MCF 10A (cell line): ENCODE data around the gene SLC8A2. TPM values are rescaled to one million over a fixed set of nuclear protein-coding genes. Genes with fewer than 3 reads are reported as not detected.

Experiments
- BruUV-seq: library from RNA; stranded (reverse); fragments of 400-500 nt; replicated peaks from 2 replicates; lab custom pipeline; 2021; lab: Mats Ljungman, UMichigan
- CTCF ChIA-PET: fragments of 300-600 bp; sonication (Branson Sonifier 250); formaldehyde crosslinking; extraction: SDS; loops from one replicate; lab custom pipeline; 2021; ENCODE audit warnings: antibody characterized with exemption, inconsistent platforms; lab: Yijun Ruan, JAX
- POLR2A ChIA-PET: fragments of 300-600, 350-650 bp; sonication (Branson Sonifier 250); formaldehyde crosslinking; extraction: SDS; loops from one replicate; lab custom pipeline; 2020; ENCODE audit warnings: antibody characterized with exemption, inconsistent platforms; lab: Yijun Ruan, JAX
- DNase-seq: peaks from one replicate; pipeline ENCODE4 v3.0.0-alpha.2; 2018; ENCODE audit not compliant: unreplicated experiment
- H3K27ac Mint-ChIP-seq: one replicate; pipeline ENCODE4 v1.8.0; 2022; ENCODE audit warnings: mild to moderate bottlenecking, low read depth, mixed read lengths; ENCODE audit not compliant: unreplicated experiment
- H3K27me3 Mint-ChIP-seq: one replicate; pipeline ENCODE4 v1.8.0; 2022; ENCODE audit warnings: mixed read lengths; ENCODE audit not compliant: insufficient read depth, unreplicated experiment
- H3K36me3 Mint-ChIP-seq: one replicate; pipeline ENCODE4 v1.8.0; 2022; ENCODE audit warnings: mild to moderate bottlenecking, moderate library complexity, mixed read lengths; ENCODE audit not compliant: insufficient read depth, unreplicated experiment
- H3K4me1 Mint-ChIP-seq: one replicate; pipeline ENCODE4 v1.8.0; 2022; ENCODE audit warnings: mixed read lengths; ENCODE audit not compliant: insufficient read depth, unreplicated experiment
- H3K4me3 Mint-ChIP-seq: one replicate; pipeline ENCODE4 v1.8.0; 2022; ENCODE audit warnings: mild to moderate bottlenecking, moderate library complexity, mixed read lengths; ENCODE audit not compliant: unreplicated experiment
- H3K9me3 Mint-ChIP-seq: one replicate; pipeline ENCODE4 v1.8.0; 2022; ENCODE audit warnings: mixed read lengths; ENCODE audit not compliant: unreplicated experiment
- intact Hi-C: fragments of 100-400 bp; cut with micrococcal nuclease; formaldehyde crosslinking; loops from 2 replicates; pipeline ENCODE4 v1.14.1; 2022
- total RNA-seq: library from RNA; stranded (reverse); gene quantifications from 2 replicates; pipeline ENCODE4 v1.2.3, GENCODE V29; 2022
- TF ChIP-seq, protein P1 (sequence below): fragments of 200-600 bp; IDR thresholded peaks from one replicate; pipeline ENCODE4 v1.8.0; 2022; ENCODE audit warnings: antibody characterized with exemption, mild to moderate bottlenecking; ENCODE audit not compliant: unreplicated experiment

The SLC8A2 gene
- total RNA-seq, 1 experiment from 2014 or later: not detected

DNA sequence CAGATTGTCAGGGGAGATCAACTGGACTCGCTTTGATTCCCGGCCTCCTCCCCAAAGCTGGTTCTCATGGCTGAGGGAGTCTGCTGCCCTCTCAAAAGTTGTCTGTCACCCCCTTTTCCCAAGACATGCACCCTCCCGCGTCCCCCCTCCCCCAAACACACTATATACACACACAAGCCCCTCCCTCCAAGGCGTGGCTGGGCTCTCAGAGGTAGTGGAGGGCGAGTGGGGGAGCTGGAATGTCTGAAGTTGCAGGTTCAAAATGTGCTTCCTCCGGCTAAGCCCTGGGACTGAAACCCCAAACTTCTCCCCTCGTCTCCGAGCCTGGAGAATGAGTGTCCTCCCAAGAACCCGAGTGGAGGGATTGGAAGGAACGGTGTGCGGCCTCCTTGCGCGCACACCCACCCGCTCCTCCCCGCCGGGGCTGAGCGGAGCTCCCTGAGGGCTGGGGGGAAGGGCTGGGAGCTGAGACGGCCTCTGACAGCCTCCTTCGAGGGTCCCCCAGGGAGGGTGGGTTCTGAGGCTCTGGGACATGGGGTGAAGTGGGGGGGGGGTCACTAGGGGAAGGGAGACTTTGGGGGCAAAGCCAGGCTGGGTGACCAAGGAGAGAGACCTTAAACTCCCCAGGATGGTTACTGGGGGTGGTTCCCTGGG is 42.4 kb downstream of the SLC8A2 start:
- DNase-seq: no peak
- no TSS peak for BruUV-seq
- no peak overlapping the region for H3K4me3 Mint-ChIP-seq
- H3K36me3 Mint-ChIP-seq: no peaks in the 10 kb centered on the region
- POLR2A ChIA-PET: interaction anchor here (1.0 to 1.1 kb wide), 2 partner anchors 87 to 314 kb away, joined by 3 to 5 read pairs; no protein-coding TSS in a partner anchor
- CTCF ChIA-PET: interaction anchor here (1.0 to 2.0 kb wide), 7 partner anchors 7 to 283 kb away, joined by 3 to 17 read pairs (median 5); no protein-coding TSS in a partner anchor
- intact Hi-C loops: no loop called here
- no peaks in the 10 kb centered on the region for H3K27me3 Mint-ChIP-seq
- TF ChIP-seq, protein P1, sequence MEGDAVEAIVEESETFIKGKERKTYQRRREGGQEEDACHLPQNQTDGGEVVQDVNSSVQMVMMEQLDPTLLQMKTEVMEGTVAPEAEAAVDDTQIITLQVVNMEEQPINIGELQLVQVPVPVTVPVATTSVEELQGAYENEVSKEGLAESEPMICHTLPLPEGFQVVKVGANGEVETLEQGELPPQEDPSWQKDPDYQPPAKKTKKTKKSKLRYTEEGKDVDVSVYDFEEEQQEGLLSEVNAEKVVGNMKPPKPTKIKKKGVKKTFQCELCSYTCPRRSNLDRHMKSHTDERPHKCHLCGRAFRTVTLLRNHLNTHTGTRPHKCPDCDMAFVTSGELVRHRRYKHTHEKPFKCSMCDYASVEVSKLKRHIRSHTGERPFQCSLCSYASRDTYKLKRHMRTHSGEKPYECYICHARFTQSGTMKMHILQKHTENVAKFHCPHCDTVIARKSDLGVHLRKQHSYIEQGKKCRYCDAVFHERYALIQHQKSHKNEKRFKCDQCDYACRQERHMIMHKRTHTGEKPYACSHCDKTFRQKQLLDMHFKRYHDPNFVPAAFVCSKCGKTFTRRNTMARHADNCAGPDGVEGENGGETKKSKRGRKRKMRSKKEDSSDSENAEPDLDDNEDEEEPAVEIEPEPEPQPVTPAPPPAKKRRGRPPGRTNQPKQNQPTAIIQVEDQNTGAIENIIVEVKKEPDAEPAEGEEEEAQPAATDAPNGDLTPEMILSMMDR: no peak
- no peaks in the 10 kb centered on the region for H3K9me3 Mint-ChIP-seq
- no peaks in the 10 kb centered on the region for H3K4me1 Mint-ChIP-seq
- H3K27ac Mint-ChIP-seq: no peak overlapping the region

DNA sequence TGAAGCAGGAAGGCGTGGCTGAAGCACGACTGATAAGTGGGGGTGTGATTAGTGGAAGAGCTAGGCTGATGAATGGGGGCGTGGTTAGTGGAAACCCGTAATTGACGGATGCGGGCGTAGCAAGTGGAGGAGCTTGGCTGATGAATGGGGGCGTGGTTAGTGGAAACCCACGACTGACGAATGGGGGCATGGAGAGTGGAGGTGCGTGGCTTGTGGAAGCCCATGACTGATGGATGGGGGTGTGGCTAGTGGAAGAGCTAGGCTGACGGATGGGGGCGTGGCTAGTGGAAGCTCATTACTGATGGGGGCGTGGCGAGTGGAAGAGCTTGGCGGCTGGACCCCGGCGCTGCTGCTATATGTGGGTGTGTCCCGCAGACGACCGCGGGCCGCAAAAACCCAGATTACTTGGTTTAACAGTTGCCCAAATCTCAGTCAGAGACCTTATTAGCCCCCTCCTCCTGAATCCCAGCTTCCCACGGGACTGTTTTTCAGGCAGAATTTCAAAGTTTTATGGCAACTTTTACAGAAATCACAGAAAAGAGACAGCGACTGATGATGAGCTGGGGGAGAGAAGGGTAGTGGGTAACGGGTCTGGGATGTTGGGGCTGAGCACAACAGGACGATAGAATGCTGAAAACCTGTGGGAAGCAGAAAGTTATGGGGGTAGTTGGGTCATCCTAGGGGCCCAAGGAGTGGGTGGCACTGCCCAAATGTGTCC is 43.4 kb downstream of the SLC8A2 start:
- Mint-ChIP-seq H3K36me3 (no peaks in the 10 kb centered on the region), H3K27ac (no peak overlapping the region), H3K4me3 (no peak overlapping the region), H3K4me1 (no peaks in the 10 kb centered on the region), H3K27me3 (peaks cover 7% of the 10 kb centered on the region), H3K9me3 (no peaks in the 10 kb centered on the region)
- TF ChIP-seq, protein P1: no peak
- BruUV-seq: no TSS peak
- peak; percentile 98 for DNase-seq
- ChIA-PET POLR2A (interaction anchor here (0.6 to 1.5 kb wide), 9 partner anchors 37 to 317 kb away, joined by 3 to 7 read pairs (median 4); partner anchors contain the start of genes DHX34 and NOP53), CTCF (interaction anchor here (0.5 to 2.0 kb wide), 39 partner anchors 8 to 1022 kb away, joined by 3 to 17 read pairs (median 3); partner anchors contain the start of gene DHX34)
- intact Hi-C loops: no loop called here

DNA sequence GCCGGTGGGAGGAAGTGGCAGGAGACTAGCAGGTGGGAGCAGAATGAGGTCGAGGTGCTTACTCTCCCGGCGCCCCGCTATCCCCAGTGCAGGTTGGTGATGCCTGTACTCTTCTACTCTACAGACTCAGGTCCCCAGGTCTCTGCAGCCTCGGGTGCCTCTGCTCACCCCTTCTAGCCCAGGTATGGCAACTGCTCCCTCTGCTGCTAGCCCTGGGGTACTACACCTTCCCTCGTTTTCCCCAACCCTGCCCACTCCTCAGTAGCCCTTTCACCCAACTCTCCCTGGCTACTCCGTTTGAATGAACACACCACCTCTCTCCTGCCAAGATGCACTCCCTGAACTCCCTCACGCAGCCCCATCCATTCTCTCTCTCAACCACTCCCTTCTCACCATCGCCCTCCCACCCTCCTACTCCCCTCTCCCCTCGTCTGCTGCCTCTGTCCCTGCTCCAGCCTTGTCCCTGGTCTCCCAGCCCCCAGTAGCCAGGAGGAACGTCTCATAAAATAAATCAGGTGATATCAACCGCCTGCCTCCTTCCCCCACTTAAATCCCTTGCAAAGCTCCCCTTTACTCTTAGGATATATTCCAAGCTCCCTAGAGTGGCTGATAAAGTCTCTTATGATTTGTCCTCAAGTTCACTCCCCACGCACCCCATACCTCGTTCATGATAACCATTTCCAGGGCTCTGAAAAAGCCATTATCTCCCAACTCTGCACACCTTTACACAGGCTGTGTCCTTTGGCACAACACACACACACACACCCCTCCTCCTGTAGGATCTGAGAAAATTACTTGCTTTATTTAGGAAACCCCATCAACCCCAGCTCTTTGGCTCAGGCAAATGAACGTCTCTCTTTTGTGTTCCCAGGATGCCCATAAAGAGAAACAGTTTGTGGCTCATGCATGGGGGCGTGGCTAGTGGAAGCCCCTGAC is 44.2 kb downstream of the SLC8A2 start:
- Mint-ChIP-seq H3K27ac (no peak overlapping the region), H3K36me3 (no peaks in the 10 kb centered on the region), H3K27me3 (peaks cover 15% of the 10 kb centered on the region), H3K4me3 (no peak overlapping the region), H3K4me1 (peaks cover under 1% of the 10 kb centered on the region), H3K9me3 (no peaks in the 10 kb centered on the region)
- intact Hi-C loops: loop anchor here (1.0 kb wide), 2 partner anchors 131 to 143 kb away; no protein-coding TSS in a partner anchor
- DNase-seq: peak; percentile 74
- BruUV-seq: no TSS peak
- ChIA-PET POLR2A (interaction anchor here (0.6 to 1.5 kb wide), 7 partner anchors 36 to 318 kb away, joined by 3 to 7 read pairs (median 4); partner anchors contain the start of genes DHX34 and NOP53), CTCF (interaction anchor here (0.5 to 2.4 kb wide), 40 partner anchors 9 to 860 kb away, joined by 3 to 17 read pairs (median 3); partner anchors contain the start of gene DHX34)
- TF ChIP-seq, protein P1: peak; percentile 88
